Measurements from ENCODE around the gene SOX6.

GRCh38 chr11:16027621-16028020 is 328.7 kb downstream of the SOX6 start:
- no peak for TF ChIP-seq CTCF (IDR thresholded peaks at IDR 0.05; ENCODE audit: low read length)
- no peak for TF ChIP-seq EZH2phosphoT487 (IDR thresholded peaks at IDR 0.05; ENCODE audit: low read length)

Data from MM.1S (cell line).